RWPE1 (cell line): Measurements from ENCODE around the gene MRPL36.

ENCODE experiments used
- CTCF ChIA-PET: fragments of 350-600 bp; sonication (Branson Sonifier 250); formaldehyde crosslinking; extraction: SDS; loops from one replicate; lab custom pipeline; 2021; lab: Yijun Ruan, JAX
- POLR2A ChIA-PET: fragments of 400-600 bp; formaldehyde crosslinking; extraction: SDS; loops from one replicate; lab custom pipeline; 2020; ENCODE audit warnings: antibody characterized with exemption; ENCODE audit not compliant: low non-redundant PET; lab: Yijun Ruan, JAX
- DNase-seq: peaks from one replicate; pipeline ENCODE4 v3.0.0; 2012; ENCODE audit warnings: low spot score
- H3K27ac ChIP-seq: fragments of 450-650 bp; 2 replicates; pipeline ENCODE4 v1.5.1; 2017
- TF ChIP-seq, protein P1 (sequence below): fragments of 450-650 bp; conservative IDR thresholded peaks from 2 replicates; pipeline ENCODE4 v1.5.1; 2017; ENCODE audit warnings: low read depth, mild to moderate bottlenecking

The MRPL36 gene

DNA sequence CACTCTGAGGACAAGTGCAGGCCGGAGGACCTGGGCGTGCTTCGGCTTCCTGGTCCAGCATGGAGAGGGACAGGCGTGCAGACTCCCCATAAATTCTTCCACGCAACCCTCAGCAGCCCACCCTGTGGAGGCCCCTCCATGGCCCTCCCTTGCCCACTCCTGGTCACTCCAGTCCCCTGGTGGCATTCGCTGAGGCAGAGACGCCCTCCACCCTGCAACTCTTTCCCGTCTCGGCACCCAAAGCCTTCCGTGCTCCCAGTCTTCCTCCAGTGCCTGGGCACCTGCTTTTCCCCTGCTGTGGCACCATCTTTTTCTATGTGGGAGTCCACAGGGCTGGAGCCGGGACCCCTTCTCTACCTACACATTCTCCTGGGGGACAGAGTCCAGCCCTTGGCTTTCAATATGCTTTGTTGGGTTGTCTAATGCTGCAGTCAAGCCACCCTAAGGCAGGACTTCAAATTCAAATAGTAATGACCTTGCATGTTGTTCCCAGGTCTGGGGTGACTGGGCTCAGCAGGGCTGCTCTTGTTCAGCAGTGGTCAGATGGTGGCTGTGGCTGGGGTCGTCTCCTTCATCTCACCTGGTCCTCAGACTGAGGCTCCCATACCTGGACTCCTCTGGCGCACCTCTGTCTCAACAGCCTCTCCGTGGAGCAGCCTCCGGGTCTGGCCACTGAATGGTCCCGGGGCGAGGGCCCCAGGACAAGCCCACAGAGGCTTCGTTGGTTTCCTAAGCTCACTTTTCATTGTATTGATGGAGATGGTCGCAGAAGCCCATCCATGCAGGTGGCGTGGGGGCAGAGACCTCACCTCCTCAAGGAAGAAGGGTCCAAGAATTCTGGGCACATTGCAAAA lies 15.2 kb downstream of the MRPL36 start:
- H3K27ac ChIP-seq: no peak overlapping the region
- TF ChIP-seq, protein P1, sequence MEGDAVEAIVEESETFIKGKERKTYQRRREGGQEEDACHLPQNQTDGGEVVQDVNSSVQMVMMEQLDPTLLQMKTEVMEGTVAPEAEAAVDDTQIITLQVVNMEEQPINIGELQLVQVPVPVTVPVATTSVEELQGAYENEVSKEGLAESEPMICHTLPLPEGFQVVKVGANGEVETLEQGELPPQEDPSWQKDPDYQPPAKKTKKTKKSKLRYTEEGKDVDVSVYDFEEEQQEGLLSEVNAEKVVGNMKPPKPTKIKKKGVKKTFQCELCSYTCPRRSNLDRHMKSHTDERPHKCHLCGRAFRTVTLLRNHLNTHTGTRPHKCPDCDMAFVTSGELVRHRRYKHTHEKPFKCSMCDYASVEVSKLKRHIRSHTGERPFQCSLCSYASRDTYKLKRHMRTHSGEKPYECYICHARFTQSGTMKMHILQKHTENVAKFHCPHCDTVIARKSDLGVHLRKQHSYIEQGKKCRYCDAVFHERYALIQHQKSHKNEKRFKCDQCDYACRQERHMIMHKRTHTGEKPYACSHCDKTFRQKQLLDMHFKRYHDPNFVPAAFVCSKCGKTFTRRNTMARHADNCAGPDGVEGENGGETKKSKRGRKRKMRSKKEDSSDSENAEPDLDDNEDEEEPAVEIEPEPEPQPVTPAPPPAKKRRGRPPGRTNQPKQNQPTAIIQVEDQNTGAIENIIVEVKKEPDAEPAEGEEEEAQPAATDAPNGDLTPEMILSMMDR: no peak
- POLR2A ChIA-PET: no interaction called here
- no peak for DNase-seq
- CTCF ChIA-PET: no interaction called here

DNA sequence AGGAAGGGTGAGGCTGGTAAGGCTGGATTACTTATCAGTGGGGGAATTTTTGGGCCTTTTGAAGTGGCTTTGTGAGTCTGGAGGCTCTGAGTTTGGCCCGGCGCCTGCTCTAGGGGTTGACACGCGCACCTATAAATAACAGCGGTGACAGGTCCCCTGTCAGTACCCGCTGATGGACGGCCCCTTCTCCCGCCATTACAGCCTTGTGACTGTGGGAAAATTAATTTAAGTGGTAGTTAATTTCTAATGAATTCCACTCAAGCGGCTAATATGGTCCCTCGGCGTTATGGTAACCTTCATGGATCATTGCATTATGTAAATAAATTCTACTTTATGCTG lies 16.5 kb downstream of the MRPL36 start:
- TF ChIP-seq, protein P1: no peak
- DNase-seq: no peak
- no peak overlapping the region for H3K27ac ChIP-seq
- CTCF ChIA-PET: no interaction called here
- POLR2A ChIA-PET: no interaction called here

DNA sequence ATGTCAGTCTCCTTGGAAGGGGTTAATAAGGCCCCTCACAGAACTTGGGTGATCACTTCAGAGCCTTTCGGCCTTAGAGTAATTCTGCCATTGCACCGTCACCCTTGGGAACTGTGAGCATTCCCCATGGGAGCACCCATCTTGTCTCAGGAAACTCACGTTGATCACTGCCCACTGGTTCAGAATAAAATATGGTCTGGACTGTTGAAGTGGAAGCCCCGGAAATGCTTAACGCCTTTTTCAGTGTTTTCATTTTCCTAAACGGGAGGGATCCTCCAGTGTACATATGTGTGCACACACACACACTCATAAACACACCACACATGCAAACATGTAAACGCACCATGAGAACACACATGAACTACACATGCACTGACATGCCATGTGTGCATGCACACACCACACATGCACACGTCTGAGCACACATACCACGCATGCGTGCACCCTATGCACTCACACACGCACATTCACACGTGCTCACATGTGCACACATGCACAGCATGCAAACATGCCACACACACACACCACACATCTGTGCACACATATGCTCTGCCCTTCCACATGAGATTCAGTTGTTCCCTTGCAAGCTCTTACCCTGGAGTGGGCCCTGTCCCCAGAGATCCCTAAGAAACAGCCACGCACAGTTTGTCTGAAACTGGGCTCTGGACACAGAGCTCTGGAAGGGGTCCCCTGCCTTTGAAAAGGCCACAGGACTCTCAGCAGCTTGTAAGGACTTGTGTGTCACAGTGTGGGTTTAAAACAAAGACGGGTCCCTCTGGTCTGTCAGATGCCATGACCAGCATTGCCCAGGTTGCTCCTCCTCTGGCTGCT lies 17.0 kb downstream of the MRPL36 start:
- TF ChIP-seq, protein P1: no peak
- CTCF ChIA-PET: interaction anchor here (0.5 kb wide), 1 partner anchor 95 kb away, joined by 3 read pairs; no protein-coding TSS in a partner anchor
- no peak for DNase-seq
- no peak overlapping the region for H3K27ac ChIP-seq
- POLR2A ChIA-PET: no interaction called here

DNA sequence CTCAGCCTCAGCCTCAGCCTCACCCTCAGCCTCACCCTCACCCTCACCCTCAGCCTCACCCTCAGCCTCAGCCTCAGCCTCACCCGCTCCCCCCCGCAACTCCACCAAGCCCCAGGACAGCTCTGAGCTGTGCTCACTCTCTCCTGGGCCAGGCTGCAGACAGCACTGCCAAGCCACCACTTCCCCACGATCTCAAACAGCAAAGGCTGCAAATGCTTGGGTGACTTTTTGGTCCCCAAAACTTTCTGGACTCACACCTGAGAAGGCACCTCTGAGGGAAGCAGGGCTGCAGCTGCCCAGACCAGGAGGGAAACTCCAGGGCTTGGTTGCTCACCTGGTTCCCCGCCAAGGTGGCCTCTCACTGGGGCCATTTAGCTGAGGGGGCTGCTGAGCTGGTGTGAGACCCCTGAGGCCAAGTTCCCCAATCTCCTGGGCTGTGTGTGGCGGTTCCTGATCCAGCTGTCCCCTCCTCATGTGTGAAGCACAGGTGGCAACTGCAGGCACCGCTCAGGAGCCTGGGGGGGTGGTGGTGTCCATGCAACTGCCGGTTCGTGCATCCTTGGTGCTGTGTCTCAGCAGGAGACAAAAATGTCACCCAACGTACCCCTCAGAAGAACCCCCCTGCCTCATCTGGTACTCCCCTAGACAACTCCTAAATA lies 17.8 kb downstream of the MRPL36 start:
- no peak for DNase-seq
- TF ChIP-seq, protein P1: no peak
- CTCF ChIA-PET: interaction anchor here (0.5 kb wide), 1 partner anchor 94 kb away, joined by 3 read pairs; no protein-coding TSS in a partner anchor
- POLR2A ChIA-PET: no interaction called here
- no peak overlapping the region for H3K27ac ChIP-seq

DNA sequence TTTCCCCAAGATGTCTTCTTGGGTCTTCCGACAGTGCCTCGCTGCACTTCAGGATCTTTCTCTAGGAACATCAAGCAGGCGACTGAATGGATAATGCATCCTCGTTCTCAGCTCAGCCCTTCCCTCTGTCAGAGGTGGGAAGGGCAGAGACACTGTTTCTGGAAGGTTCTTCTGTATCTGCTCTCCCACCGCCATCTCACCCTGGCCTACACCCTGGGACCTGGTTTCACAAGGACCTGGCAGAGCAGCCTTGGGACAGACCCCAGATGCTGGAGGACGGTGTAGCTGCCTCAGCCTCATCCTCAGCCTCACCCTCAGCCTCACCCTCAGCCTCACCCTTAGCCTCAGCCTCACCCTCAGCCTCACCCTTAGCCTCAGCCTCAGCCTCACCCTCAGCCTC lies 18.5 kb downstream of the MRPL36 start:
- H3K27ac ChIP-seq: no peak overlapping the region
- CTCF ChIA-PET: interaction anchor here (0.6 kb wide), 1 partner anchor 106 kb away, joined by 3 read pairs; no protein-coding TSS in a partner anchor
- POLR2A ChIA-PET: no interaction called here
- no peak for DNase-seq
- TF ChIP-seq, protein P1: no peak

DNA sequence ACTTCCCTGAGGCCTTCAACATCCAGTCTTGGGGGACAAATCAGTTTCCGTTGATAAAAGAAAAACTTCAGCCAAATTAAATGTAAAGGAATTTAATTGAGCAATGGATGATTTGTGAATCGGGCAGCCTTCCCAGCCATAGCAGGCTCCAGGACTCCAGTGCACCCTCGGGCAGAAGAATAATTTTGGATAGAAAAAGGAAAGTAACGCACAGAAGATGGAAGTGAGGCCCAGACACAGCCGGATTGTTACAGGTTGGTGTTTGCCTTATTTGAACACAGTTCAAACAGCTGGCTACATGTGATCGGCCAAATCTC lies 19.1 kb downstream of the MRPL36 start:
- TF ChIP-seq, protein P1: no peak
- DNase-seq: no peak
- ChIA-PET CTCF (interaction anchor here (0.6 kb wide), 1 partner anchor 107 kb away, joined by 3 read pairs; no protein-coding TSS in a partner anchor), POLR2A (no interaction called here)
- no peak overlapping the region for H3K27ac ChIP-seq
